Activated CD8-positive, alpha-beta memory T cell treated with anti-CD3 and anti-CD28 coated beads, Interleukin-2, amount 50 U/mL, for 24 hours (primary cell): Measurements from ENCODE around the gene WDR62.
"Not testable (repeated sequence)": the region's sequence is repeated elsewhere in the genome, so short reads cannot be mapped to it uniquely, and the experiment has no call there.

ENCODE experiments used
- DNase-seq: peaks from one replicate; pipeline ENCODE4 v3.0.0-alpha.2; 2020; ENCODE audit errors: extremely low read depth

WDR62 gene

GRCh38 chr19:36032251-36033104, 22.2 kb upstream of the WDR62 start, which contains the start of gene CLIP3:
TSS of gene CLIP3 (minus strand) at chr19:36032873. CDS start at chr19:36032357, 516 bp downstream.
- DNase-seq = no peak

- no peak for DNase-seq
These were observed 14.2 kb upstream of the WDR62 start for GRCh38 chr19:36040495-36040894.

- not testable (repeated sequence) for DNase-seq
These were observed 13.6 kb upstream of the WDR62 start for GRCh38 chr19:36041092-36041491.

- DNase-seq = no peak
These were observed 12.9 kb upstream of the WDR62 start for GRCh38 chr19:36041831-36042230.

GRCh38 chr19:36043952-36044351, 10.7 kb upstream of the WDR62 start:
- no peak for DNase-seq

GRCh38 chr19:36046443-36047050, 8.2 kb upstream of the WDR62 start:
- no peak for DNase-seq

GRCh38 chr19:36047835-36048234, 6.9 kb upstream of the WDR62 start:
- DNase-seq = no peak

GRCh38 chr19:36049080-36049698, 5.5 kb upstream of the WDR62 start:
- DNase-seq = no peak

- no peak for DNase-seq
These were observed 3.5 kb upstream of the WDR62 start for GRCh38 chr19:36051236-36051635.

GRCh38 chr19:36051637-36052036, 3.1 kb upstream of the WDR62 start:
- no peak for DNase-seq

GRCh38 chr19:36054119-36054732, 471 bp upstream of the WDR62 start, which contains the start of gene THAP8:
TSS of gene THAP8 (minus strand) at chr19:36054285. CDS start at chr19:36054217, 68 bp downstream.
- DNase-seq = peak; percentile 100

- no peak for DNase-seq
These were observed 3.9 kb downstream of the WDR62 start for GRCh38 chr19:36058481-36059179.

- DNase-seq = no peak
These were observed 4.6 kb downstream of the WDR62 start for GRCh38 chr19:36059180-36059910.

- no peak for DNase-seq
These were observed 5.7 kb downstream of the WDR62 start for GRCh38 chr19:36060430-36060829.

GRCh38 chr19:36061367-36061766, 6.7 kb downstream of the WDR62 start:
- no peak for DNase-seq

GRCh38 chr19:36064826-36065225, 10.1 kb downstream of the WDR62 start:
- no peak for DNase-seq

- no peak for DNase-seq
These were observed 13.0 kb downstream of the WDR62 start for GRCh38 chr19:36067681-36068080.

- not testable (repeated sequence) for DNase-seq
These were observed 14.3 kb downstream of the WDR62 start for GRCh38 chr19:36068810-36069499.

GRCh38 chr19:36072081-36072480, 17.4 kb downstream of the WDR62 start:
- no peak for DNase-seq
